Activated T-cell treated with anti-CD3 and anti-CD28 coated beads, Interleukin-2, amount 50 U/mL, for 4 hours (primary cell): Measurements from ENCODE around the gene TOR1B. TPM values are rescaled to one million over a fixed set of nuclear protein-coding genes. Genes with fewer than 3 reads are reported as not detected.
"Not testable (repeated sequence)": the region's sequence is repeated elsewhere in the genome, so short reads cannot be mapped to it uniquely, and the experiment has no call there.

Experiments
- ATAC-seq, 2 donors: fragments of 200-7000 bp; cut with Tn5 transposase; one replicate each; pipeline ENCODE4 v1.10.0; 2021
- DNase-seq: peaks from one replicate; pipeline ENCODE4 v3.0.0-alpha.2; 2020
- H3K27me3 Mint-ChIP-seq: one replicate; pipeline ENCODE4 v1.8.0; 2021; ENCODE audit warnings: low read depth, mixed read lengths
- H3K36me3 Mint-ChIP-seq: one replicate; pipeline ENCODE4 v1.8.0; 2022; ENCODE audit warnings: mixed read lengths; ENCODE audit not compliant: insufficient read depth
- H3K4me1 Mint-ChIP-seq: one replicate; pipeline ENCODE4 v1.8.0; 2021; ENCODE audit warnings: low read depth, mixed read lengths
- H3K4me3 Mint-ChIP-seq: one replicate; pipeline ENCODE4 v1.8.0; 2021; ENCODE audit warnings: mild to moderate bottlenecking, moderate library complexity, mixed read lengths
- H3K9me3 Mint-ChIP-seq: one replicate; pipeline ENCODE4 v1.8.0; 2021; ENCODE audit warnings: mixed read lengths
- total RNA-seq, 3 donors: library from RNA; stranded (reverse); gene quantifications; one replicate each; pipeline ENCODE4 v1.2.1, GENCODE V29; 2021

The TOR1B gene, protein sequence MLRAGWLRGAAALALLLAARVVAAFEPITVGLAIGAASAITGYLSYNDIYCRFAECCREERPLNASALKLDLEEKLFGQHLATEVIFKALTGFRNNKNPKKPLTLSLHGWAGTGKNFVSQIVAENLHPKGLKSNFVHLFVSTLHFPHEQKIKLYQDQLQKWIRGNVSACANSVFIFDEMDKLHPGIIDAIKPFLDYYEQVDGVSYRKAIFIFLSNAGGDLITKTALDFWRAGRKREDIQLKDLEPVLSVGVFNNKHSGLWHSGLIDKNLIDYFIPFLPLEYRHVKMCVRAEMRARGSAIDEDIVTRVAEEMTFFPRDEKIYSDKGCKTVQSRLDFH
- total RNA-seq: 10 to 100 TPM; 22.8 to 28.1 (median 27.5) TPM

DNA sequence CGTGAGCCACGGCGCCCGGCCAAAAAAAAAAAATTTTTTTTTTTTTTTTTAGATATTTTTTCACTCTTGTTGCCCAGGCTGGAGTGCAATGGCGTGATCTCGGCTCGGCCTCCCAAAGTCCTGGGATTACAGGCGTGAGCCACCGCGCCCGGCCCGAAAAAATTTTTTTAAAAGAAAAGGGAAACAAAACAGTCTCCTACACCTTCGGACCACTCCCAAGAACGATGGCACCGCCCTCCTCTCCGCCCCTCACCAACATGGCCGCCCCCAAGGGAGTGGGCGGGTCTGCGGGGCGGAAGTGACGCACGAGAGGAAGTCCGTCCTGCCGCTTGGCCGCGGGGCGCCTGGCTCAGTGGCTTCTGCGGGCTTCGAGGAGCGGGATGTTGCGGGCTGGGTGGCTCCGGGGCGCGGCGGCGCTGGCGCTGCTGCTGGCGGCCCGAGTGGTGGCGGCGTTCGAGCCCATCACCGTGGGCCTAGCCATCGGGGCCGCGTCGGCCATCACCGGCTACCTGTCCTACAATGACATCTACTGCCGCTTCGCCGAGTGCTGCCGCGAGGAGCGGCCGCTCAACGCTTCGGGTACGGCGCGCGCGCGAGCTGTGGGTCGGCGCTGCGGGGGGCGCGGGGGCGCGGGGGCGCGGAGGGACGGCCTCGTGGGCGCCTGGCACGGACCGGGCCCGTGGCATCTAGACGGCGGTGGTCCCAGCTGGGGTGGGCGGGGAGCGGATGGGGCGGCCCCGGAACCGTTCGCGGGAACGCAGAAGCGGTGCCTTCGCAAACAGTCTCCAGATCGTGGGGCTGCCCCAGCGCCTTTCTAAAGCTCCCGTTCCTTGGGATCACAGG, at the start of gene TOR1B:
Gene TOR1B, plus strand, starts transcription at position 352 of the 843 bp plus-strand sequence. Its CDS starts 29 bp downstream, at position 381.
- Mint-ChIP-seq H3K4me1 (peaks cover 22% of the 10 kb centered on the region), H3K27me3 (no peaks in the 10 kb centered on the region), H3K9me3 (no peaks in the 10 kb centered on the region), H3K4me3 (peak within 1 kb of the TSS; percentile 90), H3K36me3 (peaks cover 17% of the 10 kb centered on the region)
- ATAC-seq (peak; percentile 94), DNase-seq (peak; percentile 94)

DNA sequence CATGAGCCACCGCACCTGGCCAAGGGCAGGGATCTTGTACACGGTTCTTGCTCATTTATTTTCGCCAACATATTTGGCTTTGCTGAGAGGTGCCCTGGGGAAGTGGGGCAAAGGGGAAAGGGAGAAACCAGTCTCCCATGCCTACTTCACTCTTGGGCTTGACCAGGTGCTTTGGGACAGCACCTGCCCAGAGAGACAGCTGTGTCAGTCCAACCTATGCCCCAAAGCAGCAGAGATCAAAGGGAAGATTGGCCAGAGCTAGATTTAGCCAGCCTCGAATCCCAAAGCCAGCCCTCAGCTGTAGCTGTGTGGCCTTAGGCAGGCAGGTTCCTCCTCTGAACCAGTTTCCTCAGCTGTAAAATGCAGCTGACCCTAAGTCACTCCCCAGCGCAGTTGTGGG, 47.8 kb upstream of the TOR1B start:
- Mint-ChIP-seq H3K36me3 (no peaks in the 10 kb centered on the region), H3K27me3 (no peaks in the 10 kb centered on the region), H3K9me3 (no peaks in the 10 kb centered on the region), H3K4me3 (no peak overlapping the region), H3K4me1 (peaks cover 14% of the 10 kb centered on the region)
- DNase-seq (no peak), ATAC-seq (no peak)

DNA sequence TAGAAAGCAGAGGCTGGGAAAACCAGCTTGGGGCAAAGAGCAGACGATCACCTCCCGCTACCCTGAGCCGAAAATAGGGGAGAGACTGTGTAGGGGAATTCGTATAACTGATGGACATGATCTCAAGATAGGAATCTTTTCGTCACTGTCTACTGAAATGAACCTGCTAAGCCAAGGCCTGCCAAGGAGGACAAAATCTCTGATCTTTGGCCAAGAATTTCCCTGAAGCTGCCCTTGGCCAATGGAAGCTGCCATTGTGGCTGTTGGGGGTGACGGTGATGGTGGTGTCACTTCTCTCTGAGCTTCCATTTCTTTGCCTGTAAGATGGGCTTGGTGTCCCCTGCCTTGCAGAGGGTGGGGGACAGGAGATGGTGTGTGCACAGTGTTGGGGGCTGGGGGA, 46.8 kb upstream of the TOR1B start:
- ATAC-seq (no peak), DNase-seq (no peak)
- no peaks in the 10 kb centered on the region for H3K36me3 Mint-ChIP-seq
- H3K4me3 Mint-ChIP-seq: no peak overlapping the region
- H3K9me3 Mint-ChIP-seq: no peaks in the 10 kb centered on the region
- peaks cover 14% of the 10 kb centered on the region for H3K4me1 Mint-ChIP-seq
- H3K27me3 Mint-ChIP-seq: no peaks in the 10 kb centered on the region

DNA sequence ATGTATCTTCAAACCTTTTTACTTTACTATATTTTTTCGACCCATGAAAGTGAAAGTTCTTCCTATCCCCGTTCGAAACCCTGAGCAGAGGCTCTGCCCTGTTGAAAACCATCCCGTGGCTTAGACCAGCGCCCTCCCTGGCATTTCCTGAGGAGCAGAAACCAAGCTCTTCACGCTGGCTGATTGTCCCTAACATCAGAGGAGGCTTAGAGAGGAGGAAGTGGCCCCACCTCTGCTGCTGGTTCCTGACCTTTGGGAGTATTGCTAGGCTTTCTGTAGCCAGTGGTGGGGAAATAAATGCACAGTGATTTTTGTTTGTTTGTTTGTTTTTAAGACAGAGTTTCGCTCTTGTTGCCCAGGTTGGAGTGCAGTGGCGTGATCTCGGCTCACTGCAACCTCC, 45.9 kb upstream of the TOR1B start:
- H3K27me3 Mint-ChIP-seq: no peaks in the 10 kb centered on the region
- DNase-seq (no peak), ATAC-seq (no peak)
- H3K36me3 Mint-ChIP-seq: no peaks in the 10 kb centered on the region
- H3K9me3 Mint-ChIP-seq: no peaks in the 10 kb centered on the region
- peaks cover 14% of the 10 kb centered on the region for H3K4me1 Mint-ChIP-seq
- H3K4me3 Mint-ChIP-seq: no peak overlapping the region

DNA sequence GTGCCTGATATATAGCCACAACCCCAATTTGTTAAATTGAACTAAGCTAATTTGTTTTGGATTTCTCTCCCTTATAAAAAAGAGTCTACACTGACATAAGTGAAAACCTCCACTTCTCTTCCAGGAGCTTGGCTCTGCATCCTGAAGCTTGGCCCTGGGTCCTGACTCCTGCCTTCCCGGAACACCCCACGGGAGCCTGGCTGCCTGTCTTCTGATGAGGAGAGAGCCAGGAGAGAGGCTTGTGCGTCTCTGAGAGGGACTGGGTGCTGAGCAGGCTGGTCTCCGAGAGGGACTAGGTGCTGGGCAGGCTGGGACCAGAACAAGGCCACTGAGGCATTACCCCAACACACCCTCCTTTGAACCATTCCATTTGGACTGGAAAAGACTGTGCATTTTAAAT, 43.7 kb upstream of the TOR1B start:
- Mint-ChIP-seq H3K27me3 (no peaks in the 10 kb centered on the region), H3K4me1 (peaks cover 7% of the 10 kb centered on the region), H3K36me3 (no peaks in the 10 kb centered on the region), H3K9me3 (no peaks in the 10 kb centered on the region), H3K4me3 (no peak overlapping the region)
- ATAC-seq (no peak), DNase-seq (no peak)

DNA sequence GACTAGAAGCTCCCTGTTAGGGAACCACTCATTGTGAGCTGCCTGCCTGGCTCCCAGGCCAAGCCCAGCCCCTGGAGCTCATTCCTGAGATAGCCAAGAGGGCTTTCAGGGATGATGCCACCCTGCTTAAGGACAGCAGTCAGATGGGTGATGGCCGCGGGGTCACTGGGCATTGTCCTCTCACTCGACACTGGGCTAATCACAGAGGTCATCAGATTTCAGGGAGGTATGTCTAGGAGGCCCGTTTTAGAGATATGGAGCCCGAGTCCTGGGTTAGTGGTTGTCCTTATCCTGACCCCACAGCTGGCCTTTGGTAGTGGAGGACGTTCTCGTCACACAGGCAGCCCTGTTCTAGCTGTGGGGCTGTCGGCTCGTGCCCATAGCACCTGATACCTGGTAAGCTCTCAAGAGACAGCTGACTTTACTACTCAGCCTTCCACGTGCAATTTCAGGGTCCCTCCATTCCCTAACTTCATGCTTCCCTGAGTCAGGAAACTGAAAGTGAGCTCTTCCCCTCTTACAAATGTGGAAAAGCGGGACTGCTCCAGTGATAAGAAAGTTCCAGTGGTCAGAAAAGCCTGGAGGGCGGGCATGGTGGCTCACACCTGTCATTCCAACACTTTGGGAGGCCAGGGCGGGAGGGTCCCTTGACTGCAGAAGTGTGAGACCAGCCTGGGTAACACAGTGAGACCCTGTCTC, 43.0 kb upstream of the TOR1B start:
- ATAC-seq (no peak), DNase-seq (no peak)
- Mint-ChIP-seq H3K9me3 (no peaks in the 10 kb centered on the region), H3K4me3 (no peak overlapping the region), H3K36me3 (no peaks in the 10 kb centered on the region), H3K4me1 (peaks cover 7% of the 10 kb centered on the region), H3K27me3 (no peaks in the 10 kb centered on the region)

DNA sequence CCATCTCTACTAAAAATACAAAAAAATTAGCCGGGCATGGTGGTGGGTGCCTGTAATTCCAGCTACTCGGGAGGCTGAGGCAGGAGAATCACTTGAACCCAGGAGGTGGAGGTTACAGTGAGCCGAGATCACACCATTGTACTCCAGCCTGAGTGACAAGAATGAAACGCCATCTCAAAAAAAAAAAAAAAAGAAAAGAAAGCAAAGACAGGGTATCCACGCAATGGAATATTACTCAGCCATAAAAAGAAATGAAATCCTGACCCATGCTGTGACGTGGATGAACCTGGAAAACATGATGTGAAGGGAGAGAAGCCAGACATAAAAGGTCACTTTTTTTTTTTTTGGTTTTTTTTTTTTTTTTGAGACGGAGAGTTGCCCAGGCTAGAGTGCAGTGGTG, 42.2 kb upstream of the TOR1B start:
- H3K4me3 Mint-ChIP-seq, H3K27me3 Mint-ChIP-seq: not testable (repeated sequence)

DNA sequence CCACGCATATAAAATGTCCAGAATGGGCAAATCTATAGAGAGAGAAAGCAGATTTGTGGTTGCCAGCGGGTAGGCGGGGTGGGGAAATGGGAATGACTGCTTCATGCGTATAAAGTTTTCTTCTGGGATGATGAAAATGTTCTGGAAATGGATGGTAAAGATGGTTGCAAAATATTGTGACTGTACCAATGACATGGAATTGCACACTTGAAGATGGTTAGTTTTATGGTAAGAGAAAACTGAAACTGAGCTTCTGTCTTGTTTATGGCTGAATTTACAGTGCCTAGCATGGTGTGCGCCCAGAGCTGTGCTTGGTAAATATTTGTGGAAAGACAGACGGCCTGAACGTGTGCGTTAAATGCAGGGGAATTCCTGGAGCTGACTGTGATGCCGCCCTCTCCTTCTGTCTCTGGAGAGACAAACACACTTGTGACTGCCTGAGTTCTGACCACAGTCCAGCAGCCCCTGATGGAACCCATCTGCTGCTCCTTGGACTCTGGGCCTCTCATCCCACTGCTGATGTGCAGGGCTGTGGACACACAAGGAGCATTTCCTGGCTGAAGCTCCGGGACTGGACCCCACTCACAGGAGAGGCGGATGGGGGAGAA, 41.6 kb upstream of the TOR1B start:
- DNase-seq (no peak), ATAC-seq (no peak)
- Mint-ChIP-seq H3K9me3 (no peaks in the 10 kb centered on the region), H3K4me1 (peaks cover 7% of the 10 kb centered on the region), H3K27me3 (no peaks in the 10 kb centered on the region), H3K4me3 (no peak overlapping the region), H3K36me3 (no peaks in the 10 kb centered on the region)

More for the DNA sequence above, 42.2 kb upstream of the TOR1B start:
- H3K36me3 Mint-ChIP-seq, ATAC-seq, H3K4me1 Mint-ChIP-seq, DNase-seq, H3K9me3 Mint-ChIP-seq: not testable (repeated sequence)

DNA sequence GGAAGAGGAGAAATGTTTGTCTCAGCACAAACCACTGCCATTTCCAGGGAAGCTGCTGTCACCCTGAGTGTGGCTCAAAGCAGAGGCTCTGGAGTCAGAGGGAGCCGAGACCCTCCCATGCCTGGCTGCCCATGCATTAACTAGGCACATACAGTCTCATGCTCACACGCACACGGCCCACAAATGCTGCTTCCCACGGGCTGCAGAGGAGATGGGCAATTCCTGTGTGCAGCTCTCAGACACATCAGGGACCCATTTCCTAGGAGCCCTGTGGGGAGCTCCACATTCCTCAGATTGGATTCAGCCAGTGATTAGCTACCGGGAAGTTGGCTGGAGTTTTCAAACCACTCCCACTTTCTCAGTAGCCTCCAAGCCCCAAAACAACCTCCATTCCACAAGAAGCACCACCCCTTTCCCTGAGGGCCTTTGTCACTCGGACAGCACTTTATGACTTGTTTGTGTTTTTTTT, 41.0 kb upstream of the TOR1B start:
- H3K4me3 Mint-ChIP-seq: no peak overlapping the region
- no peaks in the 10 kb centered on the region for H3K9me3 Mint-ChIP-seq
- no peaks in the 10 kb centered on the region for H3K36me3 Mint-ChIP-seq
- ATAC-seq (no peak), DNase-seq (no peak)
- H3K4me1 Mint-ChIP-seq: peaks cover 7% of the 10 kb centered on the region
- no peaks in the 10 kb centered on the region for H3K27me3 Mint-ChIP-seq

DNA sequence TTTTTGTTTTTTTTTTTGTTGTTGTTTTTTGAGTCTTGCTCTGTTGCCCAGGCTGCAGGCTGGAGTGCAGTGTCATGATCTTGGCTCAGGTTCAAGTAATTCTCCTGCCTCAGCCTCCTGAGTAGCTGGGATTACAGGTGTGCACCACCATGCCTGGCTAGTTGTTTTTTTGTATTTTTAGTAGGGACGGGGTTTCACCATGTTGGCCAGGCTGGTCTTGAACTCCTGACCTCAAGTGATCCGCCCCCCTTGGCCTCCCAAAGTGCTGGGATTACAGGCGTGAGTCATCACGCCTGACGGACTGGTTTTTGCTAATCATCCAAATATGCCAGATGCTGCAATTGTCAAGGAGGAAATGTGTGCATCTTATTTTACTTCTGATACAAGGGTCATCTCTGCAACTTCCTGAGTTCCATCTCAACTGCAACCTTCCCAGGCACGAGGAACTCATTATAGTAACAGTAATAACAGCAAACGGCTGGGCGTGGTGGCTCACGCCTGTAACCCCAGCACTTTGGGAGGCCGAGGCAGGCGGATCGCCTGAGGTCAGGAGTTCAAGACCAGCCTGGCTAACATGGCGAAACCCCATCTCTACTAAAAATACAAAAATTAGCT, 40.5 kb upstream of the TOR1B start:
- H3K27me3 Mint-ChIP-seq, ATAC-seq, H3K9me3 Mint-ChIP-seq, H3K4me3 Mint-ChIP-seq, H3K4me1 Mint-ChIP-seq, DNase-seq, H3K36me3 Mint-ChIP-seq: not testable (repeated sequence)

DNA sequence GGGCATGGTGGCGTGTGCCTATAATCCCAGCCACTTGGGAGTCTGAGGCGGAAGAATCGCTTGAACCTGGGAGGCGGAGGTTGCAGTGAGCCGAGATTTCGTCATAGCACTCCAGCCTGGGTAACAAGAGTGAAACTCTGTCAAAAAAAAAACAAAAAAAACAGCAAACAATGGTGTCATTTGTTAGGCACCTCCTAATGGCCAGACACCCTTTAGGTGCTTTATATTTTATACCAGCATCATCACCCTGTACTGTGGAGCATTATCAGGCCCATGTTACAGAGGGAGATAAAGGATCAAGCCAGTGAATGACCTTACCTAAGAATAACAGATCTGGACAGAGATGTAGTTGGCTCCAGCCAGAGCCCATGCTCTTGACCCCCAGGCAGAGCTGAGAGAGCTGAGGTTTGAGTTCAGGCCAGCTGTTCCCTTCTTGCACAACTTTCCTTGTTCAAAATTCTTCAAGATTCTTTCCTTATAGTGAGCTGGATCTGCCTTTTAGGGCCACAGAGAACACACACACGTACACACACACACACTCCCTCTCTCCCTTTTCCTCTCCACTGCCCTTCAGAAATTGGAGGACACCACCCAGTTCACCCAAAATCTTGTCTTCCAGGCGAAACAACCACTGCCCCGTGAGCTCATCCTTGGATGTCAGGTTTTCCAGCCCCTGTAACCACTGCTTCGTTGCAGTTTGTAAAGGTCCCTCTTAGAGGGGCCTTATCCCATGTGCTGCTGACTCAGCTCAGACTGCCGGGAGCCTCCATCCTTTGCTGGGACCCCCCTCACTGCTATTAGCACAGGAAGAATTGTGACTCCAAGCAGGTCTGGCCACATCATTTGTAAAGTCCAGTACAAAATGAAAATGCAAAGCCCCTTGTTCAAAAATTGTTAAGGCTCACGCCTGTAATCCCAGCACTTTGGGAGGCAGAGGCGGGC, 39.7 kb upstream of the TOR1B start:
- peaks cover 1% of the 10 kb centered on the region for H3K27me3 Mint-ChIP-seq
- H3K9me3 Mint-ChIP-seq: no peaks in the 10 kb centered on the region
- no peak overlapping the region for H3K4me3 Mint-ChIP-seq
- no peak for ATAC-seq
- no peaks in the 10 kb centered on the region for H3K4me1 Mint-ChIP-seq
- no peaks in the 10 kb centered on the region for H3K36me3 Mint-ChIP-seq
- no peak for DNase-seq

DNA sequence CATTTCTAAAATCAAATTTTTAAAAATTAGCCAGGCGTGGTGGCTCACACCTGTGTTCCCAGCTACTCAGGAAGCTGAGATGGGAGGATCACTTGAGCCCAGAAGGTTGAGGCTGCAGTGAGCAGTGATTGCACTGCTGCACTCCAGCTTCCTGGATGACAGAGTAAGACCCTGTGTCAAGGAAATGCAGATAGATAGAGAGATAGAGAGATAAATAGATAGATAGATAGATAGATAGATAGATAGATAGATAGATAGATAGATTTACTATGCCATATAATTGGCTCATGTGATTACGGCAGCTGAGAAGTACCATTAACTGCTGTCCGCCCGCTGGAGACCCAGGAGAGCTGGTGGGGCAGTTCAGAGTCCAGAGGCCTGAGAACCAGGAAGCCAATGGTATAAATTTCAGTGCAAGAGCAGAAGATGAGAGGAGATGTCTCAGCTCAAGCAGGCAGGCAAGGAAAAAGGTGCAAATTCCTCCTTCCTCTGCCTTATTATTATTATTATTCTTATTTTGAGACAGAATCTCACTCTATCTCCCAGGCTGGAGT, 37.1 kb upstream of the TOR1B start:
- Mint-ChIP-seq H3K9me3 (no peaks in the 10 kb centered on the region), H3K27me3 (peaks cover 1% of the 10 kb centered on the region), H3K4me3 (no peak overlapping the region), H3K4me1 (no peaks in the 10 kb centered on the region), H3K36me3 (no peaks in the 10 kb centered on the region)
- ATAC-seq: no peak
- DNase-seq: no peak

DNA sequence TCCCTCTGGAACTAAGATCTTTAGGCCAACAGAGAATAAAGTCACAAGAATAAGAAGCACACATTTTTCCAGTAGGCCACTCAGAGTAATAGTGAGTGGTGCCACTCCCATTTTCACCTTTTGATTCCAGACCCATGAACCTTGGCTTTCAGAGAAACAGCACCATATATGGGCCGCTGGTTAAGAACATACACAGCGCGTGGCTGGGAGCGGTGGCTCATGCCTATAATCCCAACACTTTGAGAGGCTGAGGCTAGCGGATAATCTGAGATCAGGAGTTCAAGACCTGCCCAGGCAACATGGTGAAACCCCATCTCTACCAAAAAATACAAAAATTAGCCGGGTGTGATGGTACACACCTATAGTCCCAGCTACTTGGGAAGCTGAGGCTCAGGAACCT, 34.5 kb upstream of the TOR1B start:
- Mint-ChIP-seq H3K9me3 (no peaks in the 10 kb centered on the region), H3K4me3 (no peak overlapping the region), H3K4me1 (no peaks in the 10 kb centered on the region), H3K36me3 (no peaks in the 10 kb centered on the region), H3K27me3 (peaks cover 1% of the 10 kb centered on the region)
- ATAC-seq: no peak
- no peak for DNase-seq
